Fibroblast of lung (primary cell): Measurements from ENCODE around the gene SLC29A4.
"Not testable (repeated sequence)": the region's sequence is repeated elsewhere in the genome, so short reads cannot be mapped to it uniquely, and the experiment has no call there.

Source experiments
- CTCF ChIP-seq, 2 donors: IDR thresholded peaks in 1 of 2; conservative IDR thresholded peaks in 1 of 2; 1 replicate in 1 of 2; 2 replicates in 1 of 2; pipeline ENCODE4 v1.5.1; 2011 to 2012; ENCODE audit warnings: low read length in 2 of 2, control low read depth in 1 of 2, inconsistent platforms in 1 of 2, low read depth in 1 of 2, mild to moderate bottlenecking in 1 of 2
- EZH2 ChIP-seq: IDR thresholded peaks from 2 replicates; pipeline ENCODE4 v1.5.1; 2012; ENCODE audit warnings: low read length, control low read depth, mild to moderate bottlenecking; ENCODE audit errors: missing control alignments

GRCh38 chr7:5253529-5253928 lies 29.2 kb upstream of the SLC29A4 start:
- TF ChIP-seq CTCF (conservative IDR thresholded peaks at IDR 0.05 in 1 of 2, IDR thresholded peaks at IDR 0.05 in 1 of 2; ENCODE audit: low read depth in 1 of 2, low read length in 2 of 2); EZH2: not testable (repeated sequence)
